ENCODE measurements around the gene ZFYVE19.
"Not testable (repeated sequence)": the region's sequence is repeated elsewhere in the genome, so short reads cannot be mapped to it uniquely, and the experiment has no call there.

ZFYVE19 gene

GRCh38 chr15:40852529-40852928 is 45.6 kb downstream of the ZFYVE19 start:
- DNase-seq = no peak

GRCh38 chr15:40853241-40853890 is 46.5 kb downstream of the ZFYVE19 start:
- DNase-seq = no peak

- no peak for DNase-seq
Observed at GRCh38 chr15:40854161-40854560, 47.3 kb downstream of the ZFYVE19 start.

GRCh38 chr15:40855706-40856234 is 48.9 kb downstream of the ZFYVE19 start:
- no peak for DNase-seq

GRCh38 chr15:40856746-40857145 is 49.9 kb downstream of the ZFYVE19 start:
- DNase-seq = no peak

- DNase-seq = peak; percentile 31
Observed at GRCh38 chr15:40857601-40858341, 50.9 kb downstream of the ZFYVE19 start.

GRCh38 chr15:40858706-40859105 is 51.8 kb downstream of the ZFYVE19 start:
- no peak for DNase-seq

GRCh38 chr15:40859206-40859851 is 52.4 kb downstream of the ZFYVE19 start:
- DNase-seq = peak; percentile 34

- not testable (repeated sequence) for DNase-seq
Observed at GRCh38 chr15:40861147-40861546, 54.3 kb downstream of the ZFYVE19 start.

GRCh38 chr15:40863660-40864270 is 56.9 kb downstream of the ZFYVE19 start:
- no peak for DNase-seq

Data from NCI-H524 treated with DMSO at 0.1 percent for 48 hours (cell line).